GM18909 (cell line): ENCODE results near the gene CNIH3.
A peak's percentile ranks its signal among the peaks of the same experiment; 100 is the strongest.
"Not testable (repeated sequence)": the region's sequence is repeated elsewhere in the genome, so short reads cannot be mapped to it uniquely, and the experiment has no call there.

ENCODE experiments used
- ATAC-seq: cut with Tn5 transposase; IDR thresholded peaks from one replicate; pipeline ENCODE4 v1.9.1; 2021; ENCODE audit warnings: mild to moderate bottlenecking; ENCODE audit not compliant: unreplicated experiment, poor library complexity

CNIH3 gene

GRCh38 chr1:224615861-224616755, at the start of gene CNIH3:
CNIH3 (plus strand) TSS chr1:224616317; CDS start chr1:224617175, 858 bp downstream.
- ATAC-seq = no peak

- not testable (repeated sequence) for ATAC-seq
Observed at GRCh38 chr1:224566492-224566891, 49.6 kb upstream of the CNIH3 start.

GRCh38 chr1:224569276-224569675, 46.8 kb upstream of the CNIH3 start:
- no peak for ATAC-seq

GRCh38 chr1:224571975-224572374, 44.1 kb upstream of the CNIH3 start:
- not testable (repeated sequence) for ATAC-seq

GRCh38 chr1:224579526-224579925, 36.6 kb upstream of the CNIH3 start:
- no peak for ATAC-seq

- no peak for ATAC-seq
Observed at GRCh38 chr1:224580006-224580405, 36.1 kb upstream of the CNIH3 start.

- ATAC-seq = no peak
Observed at GRCh38 chr1:224582041-224582440, 34.1 kb upstream of the CNIH3 start.

GRCh38 chr1:224583774-224584173, 32.3 kb upstream of the CNIH3 start:
- ATAC-seq = no peak

GRCh38 chr1:224585051-224585450, 31.1 kb upstream of the CNIH3 start:
- no peak for ATAC-seq

GRCh38 chr1:224587051-224587450, 29.1 kb upstream of the CNIH3 start:
- ATAC-seq = no peak

- ATAC-seq = no peak
Observed at GRCh38 chr1:224588515-224588914, 27.6 kb upstream of the CNIH3 start.

- ATAC-seq = no peak
Observed at GRCh38 chr1:224589006-224589405, 27.1 kb upstream of the CNIH3 start.

- ATAC-seq = no peak
Observed at GRCh38 chr1:224591326-224591725, 24.8 kb upstream of the CNIH3 start.

GRCh38 chr1:224592636-224593582, 23.2 kb upstream of the CNIH3 start:
- peak; percentile 67 for ATAC-seq

- no peak for ATAC-seq
Observed at GRCh38 chr1:224594360-224594759, 21.8 kb upstream of the CNIH3 start.

GRCh38 chr1:224594851-224595250, 21.3 kb upstream of the CNIH3 start:
- no peak for ATAC-seq

- no peak for ATAC-seq
Observed at GRCh38 chr1:224605482-224606181, 10.5 kb upstream of the CNIH3 start.

GRCh38 chr1:224607188-224608148, 8.6 kb upstream of the CNIH3 start:
- no peak for ATAC-seq

- no peak for ATAC-seq
Observed at GRCh38 chr1:224609333-224609732, 6.8 kb upstream of the CNIH3 start.
